NT2/D1 (cell line): ENCODE measurements around the gene NUMA1.

Experiments used
- YY1 ChIP-seq: IDR thresholded peaks from 2 replicates; pipeline ENCODE4 v1.6.1; 2011; ENCODE audit not compliant: insufficient read length, insufficient read depth
- ZNF274 ChIP-seq: IDR thresholded peaks from 2 replicates; pipeline ENCODE4 v1.6.1; 2011; ENCODE audit warnings: mild to moderate bottlenecking, low read depth, low read length

GRCh38 chr11:72001285-72001684 lies 79.1 kb downstream of the NUMA1 start:
- no peak for TF ChIP-seq YY1
- TF ChIP-seq ZNF274, result no peak
